ENCODE data around the gene GPC1.

GRCh38 chr2:240393831-240394410, 41.5 kb upstream of the GPC1 start:
- TF ChIP-seq CTCF (IDR thresholded peaks at IDR 0.05 in 8 of 11, conservative IDR thresholded peaks at IDR 0.05 in 3 of 11): no peak
- TF ChIP-seq POLR2A (IDR thresholded peaks at IDR 0.05): no peak
